ENCODE measurements around the gene KLK7. TPM values are rescaled to one million over a fixed set of nuclear protein-coding genes. Genes with fewer than 3 reads are reported as not detected.

KLK7 gene
- total and polyA plus RNA-seq, 2 of the 4 experiments (the other 2 are of a cell fraction): not detected

- ATAC-seq (ENCODE audit: low read depth): no peak
- no peak for DNase-seq
- Histone ChIP-seq H3K4me1 (ENCODE audit: control insufficient read depth, insufficient read depth, low read length) (no peaks in the 10 kb centered on the region), H2AK9ac (replicated peaks; ENCODE audit: low read depth, low read length, poor library complexity) (no peak overlapping the region), H3K4ac (ENCODE audit: low read depth, low read length) (no peak overlapping the region), H3K14ac (replicated peaks; ENCODE audit: low read depth, low read length) (no peak overlapping the region), H3K27ac (ENCODE audit: insufficient read depth, low read length) (no peak overlapping the region), H4K8ac (ENCODE audit: low read depth in 2 of 2, low read length in 2 of 2) (no peak overlapping the region), H3K4me3 (ENCODE audit: insufficient read depth, low read depth, low read length) (no peak overlapping the region), H3K36me3 (ENCODE audit: control insufficient read depth, insufficient read depth, low read length) (no peaks in the 10 kb centered on the region), H3K18ac (ENCODE audit: low read depth, low read length) (no peak overlapping the region), H3K79me1 (ENCODE audit: low read depth in 1 of 2, low read length in 2 of 2) (no peaks in the 10 kb centered on the region), H4K91ac (ENCODE audit: insufficient read depth, low read depth, low read length) (no peak overlapping the region), H2BK120ac (ENCODE audit: low read depth, low read length) (no peak overlapping the region), H3K56ac (ENCODE audit: extremely low read depth, insufficient read depth, low read length) (no peak overlapping the region), H2AK5ac (ENCODE audit: low read depth, low read length) (no peak overlapping the region), H2BK15ac (ENCODE audit: low read depth, low read length) (no peak overlapping the region), H3K23ac (ENCODE audit: low read depth, low read length) (no peak overlapping the region), H3K9ac (ENCODE audit: low read depth, low read length) (no peak overlapping the region), H3K9me3 (ENCODE audit: control insufficient read depth, insufficient read depth, low read length) (no peaks in the 10 kb centered on the region), H2BK5ac (ENCODE audit: low read depth, low read length, poor library complexity, severe bottlenecking) (no peak overlapping the region), H3K4me2 (ENCODE audit: low read depth, low read length) (no peak overlapping the region), H2BK20ac (ENCODE audit: low read depth, low read length) (no peak overlapping the region), H2AFZ (replicated peaks; ENCODE audit: low read length, poor library complexity) (no peak overlapping the region), H3K27me3 (ENCODE audit: control insufficient read depth, insufficient read depth, low read length) (no peaks in the 10 kb centered on the region), H4K5ac (ENCODE audit: low read depth, low read length) (no peak overlapping the region), H4K20me1 (ENCODE audit: insufficient read depth, low read length) (no peaks in the 10 kb centered on the region), H3K9me1 (ENCODE audit: insufficient read depth, low read length) (no peaks in the 10 kb centered on the region)
- in situ Hi-C loops (cut with MboI; ENCODE audit: low sequenced_read_pairs) (no loop called here), intact Hi-C loops (cut with micrococcal nuclease) (no loop called here), dilution Hi-C loops (cut with HindIII; ENCODE audit: low sequenced_read_pairs, unreplicated experiment) (no loop called here)
- BruUV-seq (replicated peaks): no TSS peak
- ChIA-PET POLR2A (ENCODE audit: unreplicated experiment) (no interaction called here), CTCF (no interaction called here)
- WGBS, 2 experiments (ENCODE audit: extremely low coverage in 2 of 2, insufficient read length in 1 of 2): 0% methylated on average over 1 of the region's 8 CpGs; no CpG with 5 or more reads in 1 of the 2 experiments
- TF ChIP-seq MAFK (IDR thresholded peaks at IDR 0.05; ENCODE audit: low read depth, low read length): no peak
- no peak for TF ChIP-seq RCOR1 (IDR thresholded peaks at IDR 0.05; ENCODE audit: insufficient replicate concordance, low read length)
- no peak for TF ChIP-seq SMC3 (IDR thresholded peaks at IDR 0.05; ENCODE audit: low read depth, low read length)
Observed at GRCh38 chr19:50979758-50980157, 4.0 kb downstream of the KLK7 start.
